GM13976 (cell line): Measurements from ENCODE around the gene KCNJ1.

Experiments
- DNase-seq: peaks from one replicate; pipeline ENCODE4 v3.0.0; 2012; ENCODE audit warnings: low spot score
- CTCF ChIP-seq: IDR thresholded peaks from 2 replicates; pipeline ENCODE4 v1.5.1; 2012; ENCODE audit warnings: borderline replicate concordance, mild to moderate bottlenecking; ENCODE audit not compliant: insufficient read depth; ENCODE audit errors: extremely low read depth, missing control alignments, control extremely low read depth
- in situ Hi-C: fragments of 300-500 bp; cut with MboI; formaldehyde crosslinking; loops from one replicate; pipeline ENCODE4 v1.12.0; 2022; ENCODE audit warnings: low sequenced_read_pairs, mixed read lengths, inconsistent platforms; ENCODE audit not compliant: unreplicated experiment

Gene KCNJ1

GRCh38 chr11:128890543-128891368, 23.7 kb upstream of the KCNJ1 start, which contains the start of gene KCNJ5:
Gene KCNJ5, plus strand, starts transcription at chr11:128891356. Its CDS starts 19,918 bp downstream, at chr11:128911274.
- no peak for TF ChIP-seq CTCF
- no peak for DNase-seq
- in situ Hi-C loops, result loop anchor here (25.0 kb wide), 1 partner anchor 447 kb away; no protein-coding TSS in a partner anchor

DNA sequence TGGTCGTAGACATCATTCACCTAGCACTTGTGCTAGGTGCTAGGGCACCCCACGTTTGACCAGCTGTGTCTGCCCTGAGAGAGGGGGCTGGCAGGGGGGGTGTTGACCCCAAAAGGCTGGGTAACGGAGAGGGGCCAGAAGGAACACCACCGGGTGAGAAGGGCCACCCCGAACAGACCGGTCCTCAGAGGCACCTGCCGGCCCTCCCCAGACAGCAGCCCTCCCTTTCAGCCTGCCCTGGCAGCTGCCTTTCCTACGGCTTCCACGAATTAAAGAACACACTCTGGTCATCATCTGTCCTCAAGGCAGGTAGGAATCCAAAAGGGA, 23.1 kb upstream of the KCNJ1 start:
- TF ChIP-seq CTCF, result no peak
- no peak for DNase-seq
- in situ Hi-C loops, result loop anchor here (25.0 kb wide), 1 partner anchor 447 kb away; no protein-coding TSS in a partner anchor

- TF ChIP-seq CTCF, result no peak
- in situ Hi-C loops, result loop anchor here (5.0 to 25.0 kb wide), 2 partner anchors 63 to 448 kb away; no protein-coding TSS in a partner anchor
- no peak for DNase-seq
Measured at GRCh38 chr11:128889657-128890213, 22.6 kb upstream of the KCNJ1 start.

DNA sequence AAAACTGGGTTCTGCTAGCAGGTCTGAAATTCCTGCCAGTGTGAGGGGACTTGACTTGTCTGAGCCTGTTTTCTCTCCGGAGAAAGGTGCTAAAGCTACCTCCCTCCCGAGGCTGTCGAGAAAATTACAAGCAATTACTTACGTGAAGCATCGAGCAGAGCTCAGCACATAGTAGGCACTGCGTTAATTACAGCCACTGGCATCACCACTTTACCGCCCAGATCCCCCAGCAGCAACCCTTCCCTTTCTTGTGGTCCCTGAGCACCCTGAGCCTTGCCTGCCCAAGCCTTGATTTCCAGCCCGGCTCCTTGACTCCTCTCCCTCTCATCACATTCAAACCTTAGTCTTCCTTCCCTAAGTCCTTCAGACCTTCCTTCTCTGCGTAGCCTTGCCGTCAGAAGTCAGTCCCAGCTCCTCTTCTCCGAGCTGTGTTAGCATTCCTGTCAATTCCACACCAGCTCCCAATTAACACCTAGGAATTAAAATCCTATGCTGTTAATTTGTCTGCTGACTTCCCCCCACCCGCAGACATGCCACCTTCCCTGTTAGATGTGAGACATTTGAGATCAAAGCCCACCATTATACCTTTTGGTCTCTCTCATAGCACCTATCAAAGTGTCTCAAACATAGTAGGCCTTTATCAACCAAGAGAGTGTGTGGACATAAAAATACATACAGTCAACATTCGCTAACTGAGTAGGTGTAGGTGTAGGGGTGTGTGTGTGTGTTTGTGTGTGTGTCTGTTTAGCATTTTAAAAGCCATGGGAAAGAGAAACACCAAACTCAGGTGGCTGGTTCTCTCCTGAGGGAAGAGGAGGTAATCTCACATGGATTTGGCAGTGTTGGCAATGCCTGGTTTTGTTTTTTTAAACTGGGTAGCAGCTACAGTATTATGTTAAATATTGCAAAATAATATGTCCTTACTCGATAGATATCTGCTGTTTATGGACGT, 21.2 kb upstream of the KCNJ1 start:
- in situ Hi-C loops, result loop anchor here (5.0 to 25.0 kb wide), 2 partner anchors 64 to 449 kb away; no protein-coding TSS in a partner anchor
- no peak for DNase-seq
- no peak for TF ChIP-seq CTCF

- in situ Hi-C loops, result loop anchor here (5.0 to 25.0 kb wide), 2 partner anchors 66 to 451 kb away; no protein-coding TSS in a partner anchor
- DNase-seq, result no peak
- TF ChIP-seq CTCF, result peak; percentile 12
Measured at GRCh38 chr11:128886406-128887124, 19.5 kb upstream of the KCNJ1 start.
